Measurements from ENCODE around the gene RASA3. TPM values are rescaled to one million over a fixed set of nuclear protein-coding genes. Genes with fewer than 3 reads are reported as not detected.

RASA3 gene
- total and polyA plus RNA-seq, 2 of the 4 experiments (the other 2 are of a cell fraction), result 21.0 to 31.4 TPM

DNA sequence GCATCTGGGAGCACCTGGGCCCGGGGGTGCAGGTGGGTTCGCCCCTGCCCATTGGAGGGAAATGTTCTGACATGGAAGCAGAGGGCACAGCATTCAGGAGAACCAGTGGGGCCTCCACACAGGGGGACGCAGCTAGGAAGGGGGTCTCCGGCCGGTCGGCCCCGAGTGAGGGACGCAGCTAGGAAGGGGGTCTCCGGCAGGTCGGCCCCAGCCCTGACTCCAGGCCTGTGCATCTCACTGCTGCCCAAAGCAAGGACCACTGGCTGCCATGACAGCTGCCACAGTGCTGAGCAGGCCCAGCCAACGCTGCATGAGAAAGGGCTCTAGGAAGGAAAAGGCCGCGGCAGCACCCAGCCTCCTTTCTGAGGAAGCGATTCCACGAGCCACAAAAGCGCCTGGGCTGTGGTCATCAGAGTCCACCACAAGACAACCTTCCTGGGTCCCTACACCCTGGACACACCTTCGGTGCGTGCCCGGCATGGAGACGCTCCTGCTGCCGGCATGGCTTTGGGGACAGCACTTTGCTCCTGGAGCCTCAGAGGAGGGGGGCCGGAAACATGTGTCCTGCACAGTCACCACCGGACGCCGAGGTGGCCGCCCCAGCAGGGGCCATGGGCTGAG, 9.7 kb downstream of the RASA3 start:
- POLR2A ChIA-PET (ENCODE audit: unreplicated experiment), result no interaction called here

More for the DNA sequence above, 9.7 kb downstream of the RASA3 start:
- Histone ChIP-seq H3K18ac (ENCODE audit: low read depth, low read length) (no peak overlapping the region), H3K4me3 (ENCODE audit: insufficient read depth, low read depth, low read length) (no peak overlapping the region), H3K4ac (ENCODE audit: low read depth, low read length) (peak overlapping the region; percentile 39; the same call in 1 of the 2 replicates), H2AK5ac (ENCODE audit: low read depth, low read length) (peak overlapping the region; percentile 31), H3K9me3 (ENCODE audit: control insufficient read depth, insufficient read depth, low read length) (no peaks in the 10 kb centered on the region), H4K20me1 (ENCODE audit: insufficient read depth, low read length) (peaks cover 39% of the 10 kb centered on the region), H2BK20ac (ENCODE audit: low read depth, low read length) (no peak overlapping the region), H4K8ac (ENCODE audit: low read depth in 2 of 2, low read length in 2 of 2) (peak overlapping the region in 1 of 2 experiments; percentile 5; a peak in 1 of 4 replicates), H3K9ac (ENCODE audit: low read depth, low read length) (no peak overlapping the region), H4K5ac (ENCODE audit: low read depth, low read length) (no peak overlapping the region), H3K14ac (replicated peaks; ENCODE audit: low read depth, low read length) (0 out of 2 replicates have a peak overlapping the region, but pooled peaks have one; percentile 23), H2AK9ac (replicated peaks; ENCODE audit: low read depth, low read length, poor library complexity) (peak overlapping the region; percentile 52), H3K4me1 (ENCODE audit: control insufficient read depth, insufficient read depth, low read length) (peaks cover 30% of the 10 kb centered on the region), H4K91ac (ENCODE audit: insufficient read depth, low read depth, low read length) (no peak overlapping the region), H3K36me3 (ENCODE audit: control insufficient read depth, insufficient read depth, low read length) (peaks cover 2% of the 10 kb centered on the region; the same call in 1 of the 2 replicates), H3K27ac (ENCODE audit: insufficient read depth, low read length) (peak overlapping the region; percentile 15; the same call in 1 of the 2 replicates), H2AFZ (replicated peaks; ENCODE audit: low read length, poor library complexity) (no peak overlapping the region), H2BK120ac (ENCODE audit: low read depth, low read length) (0 out of 2 replicates have a peak overlapping the region, but pooled peaks have one; percentile 14), H2BK5ac (ENCODE audit: low read depth, low read length, poor library complexity, severe bottlenecking) (peak overlapping the region; percentile 35), H2BK15ac (ENCODE audit: low read depth, low read length) (no peak overlapping the region), H3K79me1 (ENCODE audit: low read depth in 1 of 2, low read length in 2 of 2) (peaks cover 7 to 40% of the 10 kb centered on the region in 2 experiments; a peak in 3 of 4 replicates), H3K9me1 (ENCODE audit: insufficient read depth, low read length) (peaks cover 31% of the 10 kb centered on the region), H3K23ac (ENCODE audit: low read depth, low read length) (no peak overlapping the region), H3K4me2 (ENCODE audit: low read depth, low read length) (no peak overlapping the region), H3K27me3 (ENCODE audit: control insufficient read depth, insufficient read depth, low read length) (no peaks in the 10 kb centered on the region), H3K56ac (ENCODE audit: extremely low read depth, insufficient read depth, low read length) (no peak overlapping the region)
- dilution Hi-C loops (cut with HindIII; ENCODE audit: low sequenced_read_pairs, unreplicated experiment) (no loop called here), intact Hi-C loops (cut with micrococcal nuclease) (no loop called here), in situ Hi-C loops (cut with MboI; ENCODE audit: low sequenced_read_pairs) (no loop called here)
- no peak for DNase-seq
- WGBS, 2 experiments (ENCODE audit: extremely low coverage in 2 of 2, insufficient read length in 1 of 2), result 95% methylated on average over 10 of the region's 26 CpGs; no CpG with 5 or more reads in 1 of the 2 experiments
- TF ChIP-seq MAZ (IDR thresholded peaks at IDR 0.05; ENCODE audit: borderline replicate concordance, low read depth, low read length) (no peak), RCOR1 (IDR thresholded peaks at IDR 0.05; ENCODE audit: insufficient replicate concordance, low read length) (no peak), SMC3 (IDR thresholded peaks at IDR 0.05; ENCODE audit: low read depth, low read length) (no peak), RAD21 (IDR thresholded peaks at IDR 0.05; ENCODE audit: low read length) (no peak), CEBPB (IDR thresholded peaks at IDR 0.05; ENCODE audit: low read depth, low read length) (no peak), MXI1 (IDR thresholded peaks at IDR 0.05; ENCODE audit: borderline replicate concordance, low read depth, low read length) (no peak), RFX5 (IDR thresholded peaks at IDR 0.05; ENCODE audit: low read depth, low read length) (no peak), POLR2A (IDR thresholded peaks at IDR 0.05; ENCODE audit: low read depth, low read length) (no peak), MAFK (IDR thresholded peaks at IDR 0.05; ENCODE audit: low read depth, low read length) (no peak), CHD1 (IDR thresholded peaks at IDR 0.05; ENCODE audit: low read depth, low read length) (no peak), BHLHE40 (IDR thresholded peaks at IDR 0.05; ENCODE audit: low read depth, low read length) (no peak), FOS (IDR thresholded peaks at IDR 0.05; ENCODE audit: low read depth, low read length) (no peak), NFE2L2 (IDR thresholded peaks at IDR 0.05; ENCODE audit: low read depth, low read length) (no peak)
- TF ChIP-seq, protein P1, sequence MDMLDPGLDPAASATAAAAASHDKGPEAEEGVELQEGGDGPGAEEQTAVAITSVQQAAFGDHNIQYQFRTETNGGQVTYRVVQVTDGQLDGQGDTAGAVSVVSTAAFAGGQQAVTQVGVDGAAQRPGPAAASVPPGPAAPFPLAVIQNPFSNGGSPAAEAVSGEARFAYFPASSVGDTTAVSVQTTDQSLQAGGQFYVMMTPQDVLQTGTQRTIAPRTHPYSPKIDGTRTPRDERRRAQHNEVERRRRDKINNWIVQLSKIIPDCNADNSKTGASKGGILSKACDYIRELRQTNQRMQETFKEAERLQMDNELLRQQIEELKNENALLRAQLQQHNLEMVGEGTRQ (IDR thresholded peaks at IDR 0.05; ENCODE audit: low read depth, low read length), result no peak
- TF ChIP-seq, protein P2, sequence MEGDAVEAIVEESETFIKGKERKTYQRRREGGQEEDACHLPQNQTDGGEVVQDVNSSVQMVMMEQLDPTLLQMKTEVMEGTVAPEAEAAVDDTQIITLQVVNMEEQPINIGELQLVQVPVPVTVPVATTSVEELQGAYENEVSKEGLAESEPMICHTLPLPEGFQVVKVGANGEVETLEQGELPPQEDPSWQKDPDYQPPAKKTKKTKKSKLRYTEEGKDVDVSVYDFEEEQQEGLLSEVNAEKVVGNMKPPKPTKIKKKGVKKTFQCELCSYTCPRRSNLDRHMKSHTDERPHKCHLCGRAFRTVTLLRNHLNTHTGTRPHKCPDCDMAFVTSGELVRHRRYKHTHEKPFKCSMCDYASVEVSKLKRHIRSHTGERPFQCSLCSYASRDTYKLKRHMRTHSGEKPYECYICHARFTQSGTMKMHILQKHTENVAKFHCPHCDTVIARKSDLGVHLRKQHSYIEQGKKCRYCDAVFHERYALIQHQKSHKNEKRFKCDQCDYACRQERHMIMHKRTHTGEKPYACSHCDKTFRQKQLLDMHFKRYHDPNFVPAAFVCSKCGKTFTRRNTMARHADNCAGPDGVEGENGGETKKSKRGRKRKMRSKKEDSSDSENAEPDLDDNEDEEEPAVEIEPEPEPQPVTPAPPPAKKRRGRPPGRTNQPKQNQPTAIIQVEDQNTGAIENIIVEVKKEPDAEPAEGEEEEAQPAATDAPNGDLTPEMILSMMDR (conservative IDR thresholded peaks at IDR 0.05; ENCODE audit: low read depth, low read length), result no peak
- TF ChIP-seq, protein P3, sequence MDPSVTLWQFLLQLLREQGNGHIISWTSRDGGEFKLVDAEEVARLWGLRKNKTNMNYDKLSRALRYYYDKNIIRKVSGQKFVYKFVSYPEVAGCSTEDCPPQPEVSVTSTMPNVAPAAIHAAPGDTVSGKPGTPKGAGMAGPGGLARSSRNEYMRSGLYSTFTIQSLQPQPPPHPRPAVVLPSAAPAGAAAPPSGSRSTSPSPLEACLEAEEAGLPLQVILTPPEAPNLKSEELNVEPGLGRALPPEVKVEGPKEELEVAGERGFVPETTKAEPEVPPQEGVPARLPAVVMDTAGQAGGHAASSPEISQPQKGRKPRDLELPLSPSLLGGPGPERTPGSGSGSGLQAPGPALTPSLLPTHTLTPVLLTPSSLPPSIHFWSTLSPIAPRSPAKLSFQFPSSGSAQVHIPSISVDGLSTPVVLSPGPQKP (IDR thresholded peaks at IDR 0.05; ENCODE audit: borderline replicate concordance, low read depth, low read length), result no peak
- CTCF ChIA-PET, result no interaction called here
- ATAC-seq (ENCODE audit: low read depth), result no peak
- BruUV-seq (replicated peaks), result no TSS peak

Data from IMR-90 (cell line).